HepG2 (cell line): ENCODE measurements around the gene CCDC57. TPM values are rescaled to one million over a fixed set of nuclear protein-coding genes. Genes with fewer than 3 reads are reported as not detected.

ENCODE experiments used
- ARNTL ChIP-seq: sonication (generic); formaldehyde crosslinking; IDR thresholded peaks from 2 replicates; pipeline ENCODE4 v1.4.0; 2020; ENCODE audit warnings: mild to moderate bottlenecking, missing genetic modification reagents
- ATF3 ChIP-seq: sonication (generic); formaldehyde crosslinking; IDR thresholded peaks from 2 replicates; pipeline ENCODE4 v1.4.0; 2020; ENCODE audit warnings: missing genetic modification reagents
- DMAP1 ChIP-seq: IDR thresholded peaks from 2 replicates; pipeline ENCODE4 v1.6.1; 2016
- EED ChIP-seq: sonication (generic); formaldehyde crosslinking; IDR thresholded peaks from 2 replicates; pipeline ENCODE4 v1.5.0; 2020; ENCODE audit warnings: mild to moderate bottlenecking, missing genetic modification reagents
- ELF3 ChIP-seq: IDR thresholded peaks from 2 replicates; pipeline ENCODE4 v1.6.1; 2016; ENCODE audit warnings: missing genetic modification reagents, missing compliant biosample characterization
- ERF ChIP-seq: IDR thresholded peaks from 2 replicates; pipeline ENCODE4 v1.6.1; 2018; ENCODE audit warnings: missing biosample characterization, missing genetic modification reagents
- GRHL1 ChIP-seq: sonication (generic); formaldehyde crosslinking; conservative IDR thresholded peaks from 2 replicates; pipeline ENCODE4 v1.8.0; 2022; ENCODE audit warnings: missing genetic modification reagents
- KLF15 ChIP-seq: sonication (generic); formaldehyde crosslinking; IDR thresholded peaks from 2 replicates; pipeline ENCODE4 v1.8.1; 2023; ENCODE audit warnings: borderline replicate concordance, mild to moderate bottlenecking, inconsistent platforms, missing genetic modification reagents, mixed read lengths
- MAZ ChIP-seq, 2 experiments: sonication (generic) in 1 of 2; formaldehyde crosslinking in 1 of 2; IDR thresholded peaks; 2 replicates each; pipeline versions ENCODE4 v1.5.0 to v1.6.1; 2012 to 2020; ENCODE audit warnings: low read depth in 2 of 2, mild to moderate bottlenecking in 2 of 2, borderline replicate concordance in 1 of 2, improper control_type of control experiment in 1 of 2, low read length in 1 of 2, missing genetic modification reagents in 1 of 2, moderate library complexity in 1 of 2
- MZF1 ChIP-seq: sonication (generic); formaldehyde crosslinking; IDR thresholded peaks from 2 replicates; pipeline ENCODE4 v1.8.1; 2023; ENCODE audit warnings: mild to moderate bottlenecking, missing genetic modification reagents, borderline replicate concordance
- SALL1 ChIP-seq: sonication (generic); formaldehyde crosslinking; IDR thresholded peaks from 2 replicates; pipeline ENCODE4 v1.8.0; 2022; ENCODE audit warnings: mild to moderate bottlenecking, missing genetic modification reagents
- SIN3A ChIP-seq: IDR thresholded peaks from 2 replicates; pipeline ENCODE4 v1.6.1; 2011; ENCODE audit warnings: low read depth, mild to moderate bottlenecking, control low read depth, low read length, borderline replicate concordance
- SRSF1 ChIP-seq: fragments of 200-400 bp; formaldehyde crosslinking; optimal IDR thresholded peaks from 2 replicates; pipeline ENCODE3; 2017; ENCODE audit warnings: mild to moderate bottlenecking, low read depth, low read length, moderate library complexity
- TBL1XR1 ChIP-seq: fragments of 150-350 bp; IDR thresholded peaks from 2 replicates; pipeline ENCODE4 v1.6.1; 2014; ENCODE audit warnings: borderline replicate concordance, low read length; ENCODE audit not compliant: partially characterized antibody
- ZBTB49 ChIP-seq: sonication (generic); formaldehyde crosslinking; IDR thresholded peaks from 2 replicates; pipeline ENCODE4 v1.4.0; 2020; ENCODE audit warnings: missing genetic modification reagents, borderline replicate concordance
- ZFY ChIP-seq: sonication (generic); formaldehyde crosslinking; IDR thresholded peaks from 2 replicates; pipeline ENCODE4 v1.4.0; 2020; ENCODE audit warnings: missing genetic modification reagents
- ZNF292 ChIP-seq: sonication (generic); formaldehyde crosslinking; IDR thresholded peaks from 2 replicates; pipeline ENCODE4 v1.8.1; 2022; ENCODE audit warnings: mild to moderate bottlenecking, low read depth, missing genetic modification reagents, borderline replicate concordance
- ZNF350 ChIP-seq: sonication (generic); formaldehyde crosslinking; IDR thresholded peaks from 2 replicates; pipeline ENCODE4 v1.4.0; 2020; ENCODE audit warnings: mild to moderate bottlenecking, low read depth, missing genetic modification reagents, borderline replicate concordance
- ZNF660 ChIP-seq: sonication (generic); formaldehyde crosslinking; IDR thresholded peaks from 2 replicates; pipeline ENCODE4 v1.5.1; 2020; ENCODE audit warnings: mild to moderate bottlenecking, low read depth, missing genetic modification reagents, borderline replicate concordance
- ZNF878 ChIP-seq: sonication (generic); formaldehyde crosslinking; IDR thresholded peaks from 2 replicates; pipeline ENCODE4 v1.8.1; 2023; ENCODE audit warnings: mild to moderate bottlenecking, missing genetic modification reagents, moderate library complexity
- polyA plus RNA-seq, 8 experiments: library from polyadenylated mRNA; depleted of rRNA in 3 of 8; stranded (reverse) in 7 of 8; unstranded in 1 of 8; fragments of >200 nt; fragmentation: Illumina TruSeq in 4 of 8; extraction: Trizol in 4 of 8; gene quantifications; 2 replicates each; pipeline versions ENCODE4 v1.2.1 to v1.2.3, GENCODE V29; 2011 to 2016; ENCODE audit warnings: low read depth in 4 of 8, missing spikeins in 1 of 8, mixed read lengths in 1 of 8; ENCODE audit not compliant: insufficient read depth in 1 of 8
- total RNA-seq, 5 experiments: library from RNA; depleted of rRNA; stranded (reverse); fragments of >200 nt; fragmentation: Illumina TruSeq; extraction: Trizol; gene quantifications; 2 replicates each; pipeline ENCODE4 v1.2.3, GENCODE V29; 2016; ENCODE audit warnings: low read depth in 1 of 5
- TF ChIP-seq, protein P1 (sequence below): sonication (generic); formaldehyde crosslinking; IDR thresholded peaks from 2 replicates; pipeline ENCODE4 v1.5.1; 2020; ENCODE audit warnings: mild to moderate bottlenecking, missing genetic modification reagents, borderline replicate concordance
- TF ChIP-seq, protein P2 (sequence below): sonication (generic); formaldehyde crosslinking; IDR thresholded peaks from 2 replicates; pipeline ENCODE4 v1.5.0; 2020; ENCODE audit warnings: missing genetic modification reagents

The CCDC57 gene
- total and polyA plus RNA-seq, 2 of the 13 experiments (the other 11 are each of a cell fraction or from before 2014, with no cell fraction given), result 59.3 to 59.9 TPM

GRCh38 chr17:82095777-82096708 lies 116.6 kb downstream of the CCDC57 start (continued):
- TF ChIP-seq GRHL1 (CRISPR knock-in tag), result no peak
- no peak for TF ChIP-seq SRSF1
- no peak for TF ChIP-seq ZNF660
- no peak for TF ChIP-seq MAZ (IDR thresholded peaks at IDR 0.05; ENCODE audit: borderline replicate concordance, low read depth, low read length)
- 0 out of 2 replicates have a peak, but pooled peaks have one; percentile 20 for TF ChIP-seq MAZ (CRISPR knock-in tag; IDR thresholded peaks at IDR 0.05; ENCODE audit: low read depth)
- TF ChIP-seq ARNTL, result no peak
- no peak for TF ChIP-seq ZBTB49 (CRISPR knock-in tag)
- no peak for TF ChIP-seq TBL1XR1
- TF ChIP-seq ERF (CRISPR knock-in tag), result no peak
- TF ChIP-seq ATF3 (CRISPR knock-in tag), result no peak
- peak; percentile 68 for TF ChIP-seq ZFY (CRISPR knock-in tag)
- TF ChIP-seq ZNF292, result no peak
- TF ChIP-seq SIN3A, result peak; percentile 16; the same call in 1 of the 2 replicates
- no peak for TF ChIP-seq MZF1 (CRISPR knock-in tag)
- TF ChIP-seq, protein P1, sequence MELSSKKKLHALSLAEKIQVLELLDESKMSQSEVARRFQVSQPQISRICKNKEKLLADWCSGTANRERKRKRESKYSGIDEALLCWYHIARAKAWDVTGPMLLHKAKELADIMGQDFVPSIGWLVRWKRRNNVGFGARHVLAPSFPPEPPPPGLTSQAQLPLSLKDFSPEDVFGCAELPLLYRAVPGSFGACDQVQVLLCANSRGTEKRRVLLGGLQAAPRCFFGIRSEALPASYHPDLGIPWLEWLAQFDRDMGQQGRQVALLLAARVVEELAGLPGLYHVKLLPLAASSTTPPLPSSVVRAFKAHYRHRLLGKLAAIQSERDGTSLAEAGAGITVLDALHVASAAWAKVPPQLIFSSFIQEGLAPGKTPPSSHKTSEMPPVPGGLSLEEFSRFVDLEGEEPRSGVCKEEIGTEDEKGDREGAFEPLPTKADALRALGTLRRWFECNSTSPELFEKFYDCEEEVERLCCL (CRISPR knock-in tag), result no peak
- TF ChIP-seq, protein P2, sequence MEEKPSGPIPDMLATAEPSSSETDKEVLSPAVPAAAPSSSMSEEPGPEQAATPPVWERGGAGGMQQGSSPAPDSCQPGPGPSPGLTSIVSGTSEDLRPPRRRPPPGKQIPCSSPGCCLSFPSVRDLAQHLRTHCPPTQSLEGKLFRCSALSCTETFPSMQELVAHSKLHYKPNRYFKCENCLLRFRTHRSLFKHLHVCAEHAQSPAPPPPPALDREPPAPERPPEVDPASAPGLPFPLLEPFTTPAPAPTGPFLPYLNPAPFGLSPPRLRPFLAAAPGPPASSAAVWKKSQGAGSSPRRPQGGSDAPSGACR (CRISPR knock-in tag), result peak; percentile 78; the same call in 1 of the 2 replicates
- no peak for TF ChIP-seq DMAP1 (CRISPR knock-in tag)
- TF ChIP-seq SALL1 (CRISPR knock-in tag), result peak; percentile 8; the same call in 1 of the 2 replicates
- 0 out of 2 replicates have a peak, but pooled peaks have one; percentile 8 for TF ChIP-seq ZNF350 (CRISPR knock-in tag)
- no peak for TF ChIP-seq ELF3
- TF ChIP-seq EED, result peak; percentile 79; the same call in 1 of the 2 replicates
- TF ChIP-seq ZNF878 (CRISPR knock-in tag), result no peak
- no peak for TF ChIP-seq KLF15 (CRISPR knock-in tag)
